Astrocyte of the cerebellum (primary cell): ENCODE data around the gene RASA4B.

Experiments
- DNase-seq: peaks from one replicate; pipeline ENCODE4 v3.0.0-alpha.2; 2011; ENCODE audit warnings: low read depth
- H3K4me3 ChIP-seq: 2 replicates; pipeline ENCODE4 v1.5.1; 2011; ENCODE audit warnings: mild to moderate bottlenecking, low read depth, low read length, moderate library complexity
- in situ Hi-C: cut with HindIII; loops from 2 replicates; pipeline ENCODE4 v1.10.0; 2017; ENCODE audit warnings: low sequenced_read_pairs
- TF ChIP-seq, protein P1 (sequence below): IDR thresholded peaks from 2 replicates; pipeline ENCODE4 v1.5.1; 2012; ENCODE audit warnings: low read length, low read depth, moderate library complexity, mild to moderate bottlenecking; ENCODE audit errors: missing control alignments

Gene RASA4B

DNA sequence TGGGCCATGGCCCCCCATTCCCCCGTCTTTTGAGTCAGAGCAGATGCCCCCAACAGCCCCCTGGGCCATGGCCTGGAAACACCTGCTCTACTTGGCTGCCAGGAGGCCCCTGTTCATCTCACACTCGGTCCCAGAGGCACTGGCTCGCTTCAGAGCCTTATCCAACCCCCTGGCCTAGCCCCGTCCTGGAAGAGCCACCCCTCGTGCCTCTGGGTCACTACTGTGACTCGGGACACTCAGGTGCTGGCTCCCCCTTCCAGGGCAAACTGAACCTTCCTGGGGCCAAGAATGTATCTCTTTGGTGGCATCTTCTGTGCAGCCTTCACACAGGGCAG is 45.8 kb downstream of the RASA4B start:
- in situ Hi-C loops, result no loop called here
- TF ChIP-seq, protein P1, sequence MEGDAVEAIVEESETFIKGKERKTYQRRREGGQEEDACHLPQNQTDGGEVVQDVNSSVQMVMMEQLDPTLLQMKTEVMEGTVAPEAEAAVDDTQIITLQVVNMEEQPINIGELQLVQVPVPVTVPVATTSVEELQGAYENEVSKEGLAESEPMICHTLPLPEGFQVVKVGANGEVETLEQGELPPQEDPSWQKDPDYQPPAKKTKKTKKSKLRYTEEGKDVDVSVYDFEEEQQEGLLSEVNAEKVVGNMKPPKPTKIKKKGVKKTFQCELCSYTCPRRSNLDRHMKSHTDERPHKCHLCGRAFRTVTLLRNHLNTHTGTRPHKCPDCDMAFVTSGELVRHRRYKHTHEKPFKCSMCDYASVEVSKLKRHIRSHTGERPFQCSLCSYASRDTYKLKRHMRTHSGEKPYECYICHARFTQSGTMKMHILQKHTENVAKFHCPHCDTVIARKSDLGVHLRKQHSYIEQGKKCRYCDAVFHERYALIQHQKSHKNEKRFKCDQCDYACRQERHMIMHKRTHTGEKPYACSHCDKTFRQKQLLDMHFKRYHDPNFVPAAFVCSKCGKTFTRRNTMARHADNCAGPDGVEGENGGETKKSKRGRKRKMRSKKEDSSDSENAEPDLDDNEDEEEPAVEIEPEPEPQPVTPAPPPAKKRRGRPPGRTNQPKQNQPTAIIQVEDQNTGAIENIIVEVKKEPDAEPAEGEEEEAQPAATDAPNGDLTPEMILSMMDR, result no peak
- H3K4me3 ChIP-seq, result no peak overlapping the region
- DNase-seq, result no peak

DNA sequence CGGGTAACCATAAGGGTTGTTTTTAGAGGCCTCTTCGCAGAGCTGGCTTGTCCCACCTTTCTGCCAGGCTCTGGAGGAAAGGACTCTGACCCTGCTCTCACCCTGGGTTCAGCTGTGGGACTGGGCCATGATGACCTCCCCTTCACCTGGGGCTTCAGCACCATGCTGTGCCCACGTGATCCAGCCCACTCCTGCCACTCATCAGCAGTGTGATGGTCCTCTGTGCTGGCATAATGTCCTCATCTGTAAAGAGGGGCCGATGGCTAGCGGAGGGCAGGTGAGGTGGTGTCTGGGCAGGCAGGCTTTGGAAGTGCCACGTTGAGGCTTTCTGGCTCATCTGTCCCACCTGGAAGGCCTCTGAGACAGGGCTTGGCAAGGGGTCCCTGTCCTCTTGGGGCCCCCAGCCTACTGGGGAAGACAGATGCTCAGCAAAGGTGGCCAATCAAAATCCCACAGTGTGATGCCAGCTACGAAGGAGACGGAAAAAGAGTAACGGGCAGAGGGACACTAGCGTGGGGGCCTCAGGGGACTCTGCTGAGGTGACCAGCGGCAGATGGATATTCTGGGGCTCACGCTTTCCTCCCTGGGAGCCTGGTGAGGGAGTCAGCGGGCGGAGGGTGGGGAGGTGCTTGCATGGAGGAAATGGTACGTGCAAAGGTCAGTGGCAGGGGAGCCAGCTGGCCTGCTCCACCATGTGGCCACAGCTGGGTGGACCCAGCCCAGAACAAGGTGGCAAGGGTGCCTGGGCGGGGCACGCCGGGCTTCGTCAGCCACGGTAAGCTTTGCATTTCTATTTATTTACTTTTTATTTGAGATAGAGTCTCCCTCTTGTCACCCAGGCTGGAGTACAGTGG is 47.4 kb downstream of the RASA4B start:
- TF ChIP-seq, protein P1, result no peak
- H3K4me3 ChIP-seq, result no peak overlapping the region
- no peak for DNase-seq
- in situ Hi-C loops, result no loop called here

DNA sequence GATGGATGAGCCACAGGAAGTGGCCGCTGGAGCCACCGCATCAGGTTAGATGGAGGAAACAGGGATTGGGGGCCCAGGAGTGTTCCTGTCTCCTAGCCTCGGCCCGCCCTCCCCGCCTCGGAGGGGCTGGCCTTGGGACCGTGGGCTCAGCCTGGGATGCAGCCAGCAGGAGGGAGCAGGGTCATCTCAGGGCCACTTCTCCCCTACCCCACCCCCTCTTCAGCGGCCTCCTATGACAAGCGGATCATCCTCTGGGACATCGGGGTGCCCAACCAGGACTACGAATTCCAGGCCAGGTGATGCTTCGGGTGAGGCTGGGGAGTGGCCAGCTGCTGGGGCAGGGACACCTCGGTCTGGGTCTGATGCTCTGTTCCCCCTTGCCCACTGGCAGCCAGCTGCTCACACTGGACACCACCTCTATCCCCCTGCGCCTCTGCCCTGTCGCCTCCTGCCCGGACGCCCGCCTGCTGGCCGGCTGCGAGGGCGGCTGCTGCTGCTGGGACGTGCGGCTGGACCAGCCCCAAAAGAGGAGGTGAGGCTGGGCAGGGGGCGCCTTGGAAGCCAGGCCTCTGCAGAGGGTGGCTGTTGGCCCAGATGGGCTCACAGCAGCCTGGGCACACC is 48.1 kb downstream of the RASA4B start:
- H3K4me3 ChIP-seq, result no peak overlapping the region
- in situ Hi-C loops, result no loop called here

DNA sequence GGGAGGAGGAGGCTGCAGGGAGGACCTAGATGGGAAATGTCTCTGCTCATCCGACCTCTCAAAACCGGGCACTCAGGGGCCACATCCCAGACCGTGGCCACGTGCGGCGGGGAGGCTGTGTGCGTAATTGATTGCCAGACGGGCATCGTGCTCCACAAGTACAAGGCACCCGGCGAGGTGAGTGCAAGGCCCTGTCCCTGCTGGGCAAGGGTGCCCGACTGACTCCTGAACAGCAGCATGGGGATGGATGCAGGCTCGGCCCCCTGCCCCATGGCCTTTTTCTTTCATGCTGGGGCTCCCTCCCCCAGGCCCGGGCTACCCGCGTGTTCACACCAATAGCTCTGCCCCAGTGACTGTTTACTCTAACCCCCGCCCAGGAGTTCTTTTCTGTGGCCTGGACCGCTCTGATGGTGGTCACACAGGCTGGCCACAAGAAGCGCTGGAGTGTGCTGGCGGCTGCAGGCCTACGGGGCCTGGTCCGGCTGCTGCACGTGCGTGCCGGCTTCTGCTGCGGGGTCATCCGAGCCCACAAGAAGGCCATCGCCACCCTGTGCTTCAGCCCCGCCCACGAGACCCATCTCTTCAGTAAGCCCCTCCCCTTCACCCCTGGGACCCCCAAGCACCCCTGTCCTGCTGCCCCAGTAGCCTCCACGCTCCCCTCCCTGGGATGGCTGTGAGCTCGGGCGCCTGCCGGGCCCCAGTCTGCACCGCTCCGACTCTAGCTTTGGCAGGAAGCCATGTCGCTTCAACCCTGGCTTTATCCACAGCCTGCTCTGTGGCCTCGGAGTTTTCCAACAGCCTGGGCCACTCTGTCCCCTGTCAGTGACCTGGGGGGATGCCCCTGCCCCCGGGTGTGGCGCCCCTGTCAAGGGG is 48.9 kb downstream of the RASA4B start:
- H3K4me3 ChIP-seq, result no peak overlapping the region
- in situ Hi-C loops, result no loop called here
- no peak for DNase-seq
- TF ChIP-seq, protein P1, result no peak

More for the DNA sequence above, 48.1 kb downstream of the RASA4B start:
- TF ChIP-seq, protein P1, result no peak
- no peak for DNase-seq

DNA sequence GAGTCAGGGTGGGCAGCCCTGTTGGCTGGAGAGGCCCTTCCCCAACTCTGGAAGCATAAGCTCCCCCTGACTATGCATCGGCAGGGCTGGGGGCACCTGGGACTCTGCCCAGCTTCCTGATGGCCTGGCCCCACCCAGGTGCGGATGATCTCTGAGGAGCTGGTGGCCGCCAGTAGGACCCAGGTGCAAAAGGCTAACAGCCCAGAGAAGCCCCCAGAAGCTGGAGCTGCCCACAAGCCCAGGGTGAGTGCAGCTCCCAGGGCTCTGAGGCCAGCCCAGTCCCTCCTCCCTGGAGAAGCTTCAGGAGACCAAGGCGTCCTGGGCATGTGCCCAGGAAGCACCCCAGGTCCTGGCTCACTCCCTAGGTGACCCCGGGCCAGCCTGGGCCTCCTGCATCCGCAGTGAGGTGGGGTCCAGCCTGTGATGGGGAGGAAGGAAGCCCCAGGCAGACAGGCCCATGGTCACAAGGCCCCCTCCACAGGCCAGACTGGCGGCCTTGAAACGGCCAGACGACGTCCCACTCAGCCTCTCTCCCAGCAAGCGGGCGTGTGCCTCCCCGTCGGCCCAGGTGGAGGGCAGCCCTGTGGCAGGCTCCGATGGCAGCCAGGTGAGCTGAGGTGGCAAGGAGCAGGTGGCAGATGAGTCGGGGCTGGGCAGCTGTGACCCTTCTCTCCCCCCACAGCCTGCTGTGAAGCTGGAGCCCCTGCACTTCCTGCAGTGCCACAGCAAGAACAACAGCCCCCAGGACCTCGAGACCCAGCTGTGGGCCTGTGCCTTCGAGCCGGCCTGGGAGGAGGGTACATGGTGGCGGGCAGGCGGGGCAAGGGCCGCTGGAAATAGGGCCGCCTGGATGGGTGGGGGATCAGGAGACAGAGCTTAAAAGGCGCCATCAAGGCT is 49.7 kb downstream of the RASA4B start:
- H3K4me3 ChIP-seq, result no peak overlapping the region
- no peak for DNase-seq
- TF ChIP-seq, protein P1, result no peak
- in situ Hi-C loops, result no loop called here

DNA sequence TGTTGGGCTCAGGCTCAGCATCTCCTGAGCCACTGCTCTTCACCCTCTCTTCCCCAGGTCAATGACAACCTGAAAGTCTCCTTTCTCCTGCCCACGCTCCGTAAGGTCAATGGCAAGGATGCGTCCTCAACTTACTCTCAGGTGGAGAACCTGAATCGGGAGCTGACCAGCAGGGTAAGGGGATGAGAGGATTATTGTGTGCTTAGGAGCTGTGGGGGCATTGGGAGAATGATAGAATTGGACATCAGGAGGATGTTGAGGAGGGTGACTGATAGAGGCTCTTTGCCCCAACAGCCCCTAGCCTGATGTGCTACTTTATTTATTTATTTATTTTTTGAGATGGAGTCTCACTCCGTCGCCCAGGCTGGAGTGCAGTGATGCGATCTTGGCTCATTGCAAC is 51.5 kb downstream of the RASA4B start:
- in situ Hi-C loops, result no loop called here
- DNase-seq, result no peak
- TF ChIP-seq, protein P1, result no peak
- H3K4me3 ChIP-seq, result no peak overlapping the region
